ENCODE data around the gene MYB.

- no peak for TF ChIP-seq CTCF (conservative IDR thresholded peaks at IDR 0.05; ENCODE audit: low read length)
- TF ChIP-seq EZH2phosphoT487 (IDR thresholded peaks at IDR 0.05; ENCODE audit: borderline replicate concordance): no peak
Measured at GRCh38 chr6:135250234-135250633, 69.1 kb downstream of the MYB start.
